NCI-H345 (cell line): ENCODE measurements around the gene GALP.
A peak's percentile ranks its signal among the peaks of the same experiment; 100 is the strongest.

Experiments
- DNase-seq: peaks from one replicate; lab custom pipeline; 2025; lab: John Stamatoyannopoulos, UW

Gene GALP

GRCh38 chr19:56175861-56176307 is at the start of gene GALP:
Gene GALP (plus strand): TSS chr19:56176008. CDS start chr19:56177109, 1,101 bp downstream.
- DNase-seq: peak; percentile 4

GRCh38 chr19:56126983-56127780 is 48.6 kb upstream of the GALP start:
- DNase-seq: no peak

GRCh38 chr19:56130006-56130405 is 45.8 kb upstream of the GALP start:
- DNase-seq: no peak

GRCh38 chr19:56131651-56132050 is 44.2 kb upstream of the GALP start:
- DNase-seq: no peak

GRCh38 chr19:56132316-56132822 is 43.4 kb upstream of the GALP start:
- no peak for DNase-seq

GRCh38 chr19:56133858-56134653 is 41.8 kb upstream of the GALP start:
- DNase-seq: no peak

- DNase-seq: no peak
Measured at GRCh38 chr19:56134654-56134921, 41.2 kb upstream of the GALP start.

- peak; percentile 11 for DNase-seq
Measured at GRCh38 chr19:56136362-56136761, 39.4 kb upstream of the GALP start.

GRCh38 chr19:56137405-56137804 is 38.4 kb upstream of the GALP start:
- DNase-seq: peak; percentile 8

- DNase-seq: no peak
Measured at GRCh38 chr19:56138069-56138468, 37.7 kb upstream of the GALP start.

GRCh38 chr19:56139847-56140582 is 35.8 kb upstream of the GALP start:
- no peak for DNase-seq

- DNase-seq: peak; percentile 99
Measured at GRCh38 chr19:56140583-56141416, 35.0 kb upstream of the GALP start, which contains the start of gene ZNF444. Gene ZNF444 (plus strand): TSS chr19:56141287. CDS start chr19:56146912, 5,625 bp downstream.

GRCh38 chr19:56141417-56141993 is 34.3 kb upstream of the GALP start:
- no peak for DNase-seq

- no peak for DNase-seq
Measured at GRCh38 chr19:56142087-56142787, 33.6 kb upstream of the GALP start.

GRCh38 chr19:56142897-56143434 is 32.8 kb upstream of the GALP start:
- no peak for DNase-seq

GRCh38 chr19:56144376-56144775 is 31.4 kb upstream of the GALP start:
- no peak for DNase-seq

- DNase-seq: no peak
Measured at GRCh38 chr19:56144831-56145230, 31.0 kb upstream of the GALP start.

GRCh38 chr19:56145698-56146097 is 30.1 kb upstream of the GALP start:
- no peak for DNase-seq

- DNase-seq: no peak
Measured at GRCh38 chr19:56146904-56147303, 28.9 kb upstream of the GALP start.

GRCh38 chr19:56147307-56147706 is 28.5 kb upstream of the GALP start:
- no peak for DNase-seq
